Measurements from ENCODE around the gene TYK2. TPM values are rescaled to one million over a fixed set of nuclear protein-coding genes. Genes with fewer than 3 reads are reported as not detected.

TYK2 gene
- total and polyA plus RNA-seq, 9 of the 15 experiments (the other 6 are each of a cell fraction or from before 2014, with no cell fraction given) = 15.0 to 182 (median 85.9) TPM

DNA sequence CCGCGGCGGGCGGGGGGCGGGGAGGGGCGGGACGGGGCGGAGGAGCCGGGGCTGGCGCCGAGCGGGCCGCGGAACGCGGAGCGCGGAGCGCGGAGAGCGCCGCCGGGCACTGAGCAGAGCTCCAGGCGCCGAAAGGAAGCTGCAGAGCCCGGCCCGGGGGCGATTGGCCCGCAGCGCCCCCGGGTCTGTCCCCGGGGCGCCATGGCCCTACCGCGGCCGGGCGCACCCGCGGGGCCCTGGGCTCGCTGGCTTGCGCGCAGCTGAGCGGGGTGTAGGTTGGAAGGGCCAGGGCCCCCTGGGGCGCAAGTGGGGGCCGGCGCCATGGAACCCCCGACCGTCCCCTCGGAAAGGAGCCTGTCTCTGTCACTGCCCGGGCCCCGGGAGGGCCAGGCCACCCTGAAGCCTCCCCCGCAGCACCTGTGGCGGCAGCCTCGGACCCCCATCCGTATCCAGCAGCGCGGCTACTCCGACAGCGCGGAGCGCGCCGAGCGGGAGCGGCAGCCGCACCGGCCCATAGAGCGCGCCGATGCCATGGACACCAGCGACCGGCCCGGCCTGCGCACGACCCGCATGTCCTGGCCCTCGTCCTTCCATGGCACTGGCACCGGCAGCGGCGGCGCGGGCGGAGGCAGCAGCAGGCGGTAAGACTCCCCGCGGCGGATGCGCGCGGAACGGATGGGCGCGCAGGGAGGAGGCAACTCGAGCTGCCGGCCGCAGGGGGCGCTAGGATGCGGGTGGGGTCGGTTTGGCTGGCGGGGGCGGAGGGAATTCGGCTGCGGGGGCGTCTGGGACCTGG lies 40.3 kb upstream of the TYK2 start, which contains the start of gene PDE4A (continued):
- TF ChIP-seq MXI1 (IDR thresholded peaks at IDR 0.05; ENCODE audit: low read depth, low read length) (no peak), TAF15 (IDR thresholded peaks at IDR 0.05; ENCODE audit: low read depth, low read length) (no peak), ESRRB (CRISPR knock-in tag; IDR thresholded peaks at IDR 0.05; ENCODE audit: borderline replicate concordance) (no peak), GABPB2 (CRISPR knock-in tag; conservative IDR thresholded peaks at IDR 0.05) (no peak), KHSRP (IDR thresholded peaks at IDR 0.05) (no peak), CC2D1A (IDR thresholded peaks at IDR 0.05) (no peak), ZNF143 (CRISPR knock-in tag; IDR thresholded peaks at IDR 0.05) (no peak), KDM4B (IDR thresholded peaks at IDR 0.05; ENCODE audit: borderline replicate concordance in 2 of 2, low read depth in 1 of 2) (no peak), SFPQ (IDR thresholded peaks at IDR 0.05; ENCODE audit: low read depth, low read length) (no peak)
- TF ChIP-seq, protein P1, sequence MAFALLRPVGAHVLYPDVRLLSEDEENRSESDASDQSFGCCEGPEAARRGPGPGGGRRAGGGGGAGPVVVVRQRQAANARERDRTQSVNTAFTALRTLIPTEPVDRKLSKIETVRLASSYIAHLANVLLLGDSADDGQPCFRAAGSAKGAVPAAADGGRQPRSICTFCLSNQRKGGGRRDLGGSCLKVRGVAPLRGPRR (CRISPR knock-in tag; IDR thresholded peaks at IDR 0.05) = no peak
- TF ChIP-seq, protein P2, sequence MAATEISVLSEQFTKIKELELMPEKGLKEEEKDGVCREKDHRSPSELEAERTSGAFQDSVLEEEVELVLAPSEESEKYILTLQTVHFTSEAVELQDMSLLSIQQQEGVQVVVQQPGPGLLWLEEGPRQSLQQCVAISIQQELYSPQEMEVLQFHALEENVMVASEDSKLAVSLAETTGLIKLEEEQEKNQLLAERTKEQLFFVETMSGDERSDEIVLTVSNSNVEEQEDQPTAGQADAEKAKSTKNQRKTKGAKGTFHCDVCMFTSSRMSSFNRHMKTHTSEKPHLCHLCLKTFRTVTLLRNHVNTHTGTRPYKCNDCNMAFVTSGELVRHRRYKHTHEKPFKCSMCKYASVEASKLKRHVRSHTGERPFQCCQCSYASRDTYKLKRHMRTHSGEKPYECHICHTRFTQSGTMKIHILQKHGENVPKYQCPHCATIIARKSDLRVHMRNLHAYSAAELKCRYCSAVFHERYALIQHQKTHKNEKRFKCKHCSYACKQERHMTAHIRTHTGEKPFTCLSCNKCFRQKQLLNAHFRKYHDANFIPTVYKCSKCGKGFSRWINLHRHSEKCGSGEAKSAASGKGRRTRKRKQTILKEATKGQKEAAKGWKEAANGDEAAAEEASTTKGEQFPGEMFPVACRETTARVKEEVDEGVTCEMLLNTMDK (IDR thresholded peaks at IDR 0.05; ENCODE audit: borderline replicate concordance, insufficient read depth, low read depth, low read length, poor library complexity, severe bottlenecking) = peak; percentile 82

Measured in K562 (cell line).